ENCODE data around the gene SHOC2.

The SHOC2 gene

GRCh38 chr10:110900983-110901382 is 18.4 kb upstream of the SHOC2 start:
- no peaks in the 10 kb centered on the region for H3K4me1 ChIP-seq (ENCODE audit: control insufficient read depth, low read length)
- H3K27ac ChIP-seq (ENCODE audit: low read depth, low read length) = no peak overlapping the region
- no peaks in the 10 kb centered on the region for H4K20me1 ChIP-seq (ENCODE audit: control insufficient read depth, insufficient read depth, low read depth, low read length)
- no peaks in the 10 kb centered on the region for H3K79me2 ChIP-seq (ENCODE audit: control insufficient read depth, low read length)
- no peak for TF ChIP-seq CTCF (IDR thresholded peaks at IDR 0.05; ENCODE audit: low read depth, low read length, poor library complexity, severe bottlenecking)
- TF ChIP-seq EZH2phosphoT487 (IDR thresholded peaks at IDR 0.05; ENCODE audit: borderline replicate concordance, low read length) = no peak
- peaks cover 47% of the 10 kb centered on the region for H3K36me3 ChIP-seq (ENCODE audit: control insufficient read depth, low read length)
- H3K9me2 ChIP-seq (replicated peaks; ENCODE audit: control insufficient read depth, low read length) = no peaks in the 10 kb centered on the region
- no peaks in the 10 kb centered on the region for H3K27me3 ChIP-seq (ENCODE audit: control insufficient read depth, low read length)
- 0 out of 2 replicates have a peak, but pooled peaks cover 3% of the 10 kb centered on the region for H3F3A ChIP-seq (ENCODE audit: control insufficient read depth, insufficient read depth)
- H3K4me2 ChIP-seq (ENCODE audit: low read length) = no peak overlapping the region
- H3K9me3 ChIP-seq (ENCODE audit: control insufficient read depth, insufficient read depth, low read length) = no peaks in the 10 kb centered on the region
- no peak overlapping the region for H3K4me3 ChIP-seq (ENCODE audit: low read length)

GRCh38 chr10:110901954-110902819 is 17.2 kb upstream of the SHOC2 start:
- H3K79me2 ChIP-seq (ENCODE audit: control insufficient read depth, low read length) = no peaks in the 10 kb centered on the region
- no peaks in the 10 kb centered on the region for H3K27me3 ChIP-seq (ENCODE audit: control insufficient read depth, low read length)
- H3K27ac ChIP-seq (ENCODE audit: low read depth, low read length) = no peak overlapping the region
- no peak overlapping the region for H3K4me3 ChIP-seq (ENCODE audit: low read length)
- no peaks in the 10 kb centered on the region for H3K9me3 ChIP-seq (ENCODE audit: control insufficient read depth, insufficient read depth, low read length)
- H3K9me2 ChIP-seq (replicated peaks; ENCODE audit: control insufficient read depth, low read length) = no peaks in the 10 kb centered on the region
- H3F3A ChIP-seq (ENCODE audit: control insufficient read depth, insufficient read depth) = 0 out of 2 replicates have a peak, but pooled peaks cover 3% of the 10 kb centered on the region
- peaks cover 36% of the 10 kb centered on the region for H3K36me3 ChIP-seq (ENCODE audit: control insufficient read depth, low read length)
- H3K4me2 ChIP-seq (ENCODE audit: low read length) = no peak overlapping the region
- no peaks in the 10 kb centered on the region for H3K4me1 ChIP-seq (ENCODE audit: control insufficient read depth, low read length)
- no peaks in the 10 kb centered on the region for H4K20me1 ChIP-seq (ENCODE audit: control insufficient read depth, insufficient read depth, low read depth, low read length)
- TF ChIP-seq EZH2phosphoT487 (IDR thresholded peaks at IDR 0.05; ENCODE audit: borderline replicate concordance, low read length) (no peak), CTCF (IDR thresholded peaks at IDR 0.05; ENCODE audit: low read depth, low read length, poor library complexity, severe bottlenecking) (no peak)

GRCh38 chr10:110903280-110904278 is 15.8 kb upstream of the SHOC2 start:
- Histone ChIP-seq H3K4me3 (ENCODE audit: low read length) (no peak overlapping the region), H3K9me2 (replicated peaks; ENCODE audit: control insufficient read depth, low read length) (no peaks in the 10 kb centered on the region), H3K79me2 (ENCODE audit: control insufficient read depth, low read length) (no peaks in the 10 kb centered on the region), H3K27me3 (ENCODE audit: control insufficient read depth, low read length) (no peaks in the 10 kb centered on the region), H3K4me1 (ENCODE audit: control insufficient read depth, low read length) (no peaks in the 10 kb centered on the region), H4K20me1 (ENCODE audit: control insufficient read depth, insufficient read depth, low read depth, low read length) (no peaks in the 10 kb centered on the region), H3K27ac (ENCODE audit: low read depth, low read length) (no peak overlapping the region), H3K4me2 (ENCODE audit: low read length) (no peak overlapping the region), H3K9me3 (ENCODE audit: control insufficient read depth, insufficient read depth, low read length) (no peaks in the 10 kb centered on the region), H3F3A (ENCODE audit: control insufficient read depth, insufficient read depth) (no peaks in the 10 kb centered on the region), H3K36me3 (ENCODE audit: control insufficient read depth, low read length) (peaks cover 25% of the 10 kb centered on the region)
- TF ChIP-seq CTCF (IDR thresholded peaks at IDR 0.05; ENCODE audit: low read depth, low read length, poor library complexity, severe bottlenecking) = no peak
- no peak for TF ChIP-seq EZH2phosphoT487 (IDR thresholded peaks at IDR 0.05; ENCODE audit: borderline replicate concordance, low read length)
